SKM-1 treated with dmso at 0.1 percent for 144 hours (cell line): ENCODE results near the gene TMUB2.
"Not testable (repeated sequence)": the region's sequence is repeated elsewhere in the genome, so short reads cannot be mapped to it uniquely, and the experiment has no call there.

Experiments used
- DNase-seq: peaks from one replicate; lab custom pipeline; 2025; ENCODE audit not compliant: unreplicated experiment; lab: John Stamatoyannopoulos, UW

TMUB2 gene

GRCh38 chr17:44186307-44187130 lies at the start of gene TMUB2:
TSS of gene TMUB2 (plus strand) at chr17:44186972. CDS start at chr17:44187709, 737 bp downstream.
- peak; percentile 99 for DNase-seq

- DNase-seq, result no peak
These were observed 48.7 kb upstream of the TMUB2 start for GRCh38 chr17:44137891-44138709.

DNA sequence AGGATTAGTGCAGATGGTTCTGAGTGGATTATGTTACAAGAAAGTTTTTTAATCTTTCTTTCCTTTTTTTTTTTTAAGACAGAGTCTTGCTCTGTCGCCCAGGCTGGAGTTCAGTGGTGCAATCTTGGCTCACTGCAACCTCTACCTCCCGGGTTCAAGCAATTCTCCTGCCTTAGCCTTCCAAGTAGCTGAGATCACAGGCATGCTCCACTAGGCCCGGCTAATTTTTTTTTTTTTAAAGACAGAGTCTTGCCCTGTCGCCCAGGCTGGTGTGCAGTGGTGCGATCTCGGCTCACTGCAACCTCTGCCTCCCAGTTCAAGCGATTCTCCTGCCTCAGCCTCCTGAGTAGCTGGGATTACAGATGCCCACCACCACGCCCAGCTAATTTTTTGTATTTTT lies 42.9 kb upstream of the TMUB2 start:
- DNase-seq, result not testable (repeated sequence)

- no peak for DNase-seq
These were observed 41.6 kb upstream of the TMUB2 start for GRCh38 chr17:44144966-44145739.

- DNase-seq, result no peak
These were observed 40.1 kb upstream of the TMUB2 start for GRCh38 chr17:44146375-44147346.

DNA sequence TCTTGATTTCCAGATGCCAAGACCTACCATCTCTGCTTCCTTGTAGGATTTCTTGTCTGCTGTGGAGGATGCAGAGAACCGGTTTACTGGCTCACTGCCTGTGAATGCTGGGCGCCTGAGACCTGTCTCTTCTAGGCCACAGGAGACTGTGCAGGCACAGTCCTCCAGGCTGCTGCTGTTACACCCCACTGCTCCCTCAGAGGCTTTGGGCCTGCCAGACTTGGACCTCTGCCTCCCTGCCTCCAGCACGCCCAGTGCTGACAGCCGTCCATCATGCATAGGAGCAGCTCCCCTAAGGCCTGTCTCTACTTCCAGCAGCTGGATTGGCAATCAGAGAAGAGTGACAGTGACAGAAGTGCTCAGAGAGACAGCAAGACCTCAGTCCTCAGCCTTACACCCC lies 39.0 kb upstream of the TMUB2 start:
- DNase-seq, result no peak

DNA sequence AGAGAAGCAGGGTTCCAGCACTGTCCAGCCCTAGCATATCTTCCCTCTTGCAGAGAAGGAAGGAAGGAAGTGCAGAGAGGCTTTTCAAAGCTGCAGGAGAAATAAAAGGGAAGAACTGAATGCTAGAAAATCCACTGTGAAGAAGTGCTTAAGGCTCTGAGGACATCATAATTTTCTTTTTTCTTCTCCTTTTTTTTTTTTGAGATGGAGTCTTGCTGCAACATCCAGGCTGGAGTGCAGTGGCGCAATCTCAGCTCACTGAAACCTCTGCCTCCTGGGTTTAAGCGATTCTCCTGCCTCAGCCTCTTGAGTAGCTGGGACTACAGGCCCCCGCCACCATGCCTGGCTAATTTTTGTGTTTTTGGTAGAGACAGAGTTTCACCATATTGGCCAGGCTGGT lies 37.7 kb upstream of the TMUB2 start:
- peak; percentile 49 for DNase-seq

- DNase-seq, result no peak
These were observed 36.9 kb upstream of the TMUB2 start for GRCh38 chr17:44149750-44150329.

GRCh38 chr17:44152875-44153274 lies 33.9 kb upstream of the TMUB2 start:
- DNase-seq, result no peak

- DNase-seq, result no peak
These were observed 31.3 kb upstream of the TMUB2 start for GRCh38 chr17:44155488-44155887.

- DNase-seq, result no peak
These were observed 27.1 kb upstream of the TMUB2 start for GRCh38 chr17:44159519-44160210.

DNA sequence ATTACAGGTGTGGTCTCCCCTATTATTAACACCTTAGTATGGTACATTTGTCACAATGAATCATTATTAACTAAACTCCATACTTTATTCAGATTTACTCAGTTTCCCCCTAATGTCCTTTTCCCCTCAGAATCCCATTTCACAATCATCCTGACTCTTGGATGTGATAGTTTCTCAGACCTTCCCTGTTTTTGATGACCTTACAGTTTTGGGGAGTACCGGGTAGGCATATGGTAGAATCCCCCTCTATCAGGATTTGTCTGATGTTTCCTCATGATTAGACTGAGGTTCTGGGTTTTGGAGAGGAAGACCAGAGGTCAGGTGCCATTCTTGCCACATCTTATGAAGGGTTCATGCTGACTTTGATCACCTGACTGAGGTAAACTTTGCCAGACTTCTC lies 22.3 kb upstream of the TMUB2 start:
- DNase-seq, result no peak

- no peak for DNase-seq
These were observed 19.5 kb upstream of the TMUB2 start for GRCh38 chr17:44167181-44167861.

DNA sequence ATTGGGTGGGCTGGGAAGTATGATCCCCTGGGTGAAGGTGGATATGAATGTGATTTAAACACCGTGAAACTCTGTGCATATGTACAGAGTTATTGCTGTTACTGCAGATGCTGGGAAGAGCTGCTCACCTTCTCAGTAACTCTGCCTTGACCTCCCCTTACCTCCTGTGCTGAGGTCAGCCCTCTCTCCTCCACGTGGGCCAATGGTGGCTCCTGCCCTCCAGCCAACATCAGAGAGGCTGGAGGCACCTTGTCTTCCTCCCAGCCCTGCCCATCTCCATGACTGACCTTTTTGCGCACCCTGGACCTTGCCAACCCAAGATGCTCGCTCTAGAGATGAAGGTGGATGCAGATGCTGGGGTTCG lies 16.7 kb upstream of the TMUB2 start:
- no peak for DNase-seq

- no peak for DNase-seq
These were observed 16.1 kb upstream of the TMUB2 start, which contains the start of gene ASB16 for GRCh38 chr17:44170499-44171201. TSS of gene ASB16 (plus strand) at chr17:44170704. CDS start at chr17:44170790, 86 bp downstream.

GRCh38 chr17:44171931-44172455 lies 14.8 kb upstream of the TMUB2 start:
- DNase-seq, result no peak

DNA sequence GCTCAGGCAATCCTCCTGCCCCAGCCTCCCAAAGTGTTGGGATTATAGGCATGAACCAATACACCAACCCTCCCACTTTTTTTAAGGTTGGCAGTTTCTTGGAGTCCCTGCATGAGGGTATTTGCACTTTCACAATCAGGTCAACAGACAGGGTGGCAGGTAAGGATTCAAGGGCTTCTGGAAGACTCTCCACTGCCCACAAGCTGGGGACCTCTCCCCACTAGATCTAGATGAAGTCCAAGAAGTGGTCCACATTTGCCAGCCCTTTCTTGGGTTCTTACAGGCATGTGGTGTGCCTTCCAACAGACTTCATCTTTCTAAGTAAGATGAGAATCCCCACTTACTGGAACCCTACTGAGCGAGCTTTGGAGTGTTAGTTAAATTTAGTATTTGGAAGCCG lies 12.3 kb upstream of the TMUB2 start:
- no peak for DNase-seq

DNA sequence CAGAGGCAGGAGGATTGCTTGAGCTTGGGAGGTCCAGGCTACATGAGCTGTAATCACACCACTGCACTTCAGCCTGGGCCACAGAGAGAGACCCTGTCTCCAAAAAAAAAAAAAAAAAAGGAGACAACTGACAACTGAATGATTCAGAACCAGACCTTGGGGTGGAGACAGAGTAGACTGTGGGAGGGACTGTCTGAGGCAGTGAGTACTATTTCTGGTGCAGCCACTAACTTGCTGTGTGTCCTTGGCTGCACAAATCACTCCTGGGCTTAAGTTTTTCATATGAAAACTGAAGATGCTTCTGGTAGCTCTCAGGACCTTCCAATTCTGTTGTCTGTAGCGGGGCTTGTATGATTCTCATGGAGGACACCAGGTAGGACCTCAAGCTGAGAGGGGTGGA lies 10.5 kb upstream of the TMUB2 start:
- DNase-seq, result no peak
